Measurements from ENCODE around the gene UQCRFS1. TPM values are rescaled to one million over a fixed set of nuclear protein-coding genes. Genes with fewer than 3 reads are reported as not detected.

UQCRFS1 gene
- total RNA-seq, 1 donor: 38.1 TPM

DNA sequence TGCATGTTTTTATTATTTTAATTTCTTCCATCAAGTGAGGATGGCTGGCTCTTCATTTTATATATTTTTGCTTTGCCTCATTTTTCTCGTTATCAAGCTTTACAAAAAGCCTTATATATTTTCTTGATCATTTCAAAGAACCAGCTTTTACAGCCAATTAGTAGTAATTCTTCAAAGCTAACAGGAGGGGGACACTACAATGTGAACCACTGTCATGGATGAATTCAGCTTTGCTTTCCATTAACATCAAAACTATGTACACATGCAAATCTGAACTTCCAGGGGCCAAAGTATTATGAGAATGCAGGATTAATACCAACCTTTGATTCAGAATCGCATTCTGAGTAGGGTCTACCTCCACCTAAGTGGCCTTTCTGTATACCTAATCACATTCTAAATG, 11.1 kb downstream of the UQCRFS1 start:
- Histone ChIP-seq H3K27me3 (ENCODE audit: insufficient read depth, low read length) (no peaks in the 10 kb centered on the region), H3K4me1 (ENCODE audit: insufficient read depth, low read length) (no peaks in the 10 kb centered on the region), H3K9me3 (ENCODE audit: low read depth, low read length) (no peaks in the 10 kb centered on the region), H3K4me3 (ENCODE audit: low read length) (no peak overlapping the region)

DNA sequence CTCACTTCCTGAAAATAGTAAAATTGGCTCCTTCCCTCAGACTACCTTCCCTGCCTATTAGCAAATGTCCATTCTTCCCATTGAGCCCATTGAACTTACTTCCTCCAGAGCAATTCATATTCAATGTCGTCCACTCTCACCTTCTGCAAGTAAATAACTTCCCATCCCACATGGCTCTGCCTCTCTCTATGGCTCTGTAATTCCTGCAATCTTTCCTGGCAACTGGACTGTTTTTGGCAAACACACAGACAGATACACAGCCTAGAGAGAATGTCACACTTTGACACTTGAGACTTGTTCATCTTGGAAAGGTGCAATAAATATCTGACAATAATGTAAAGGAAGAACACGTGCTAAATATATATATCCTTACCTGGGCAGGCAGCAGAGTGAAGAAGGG, 18.3 kb downstream of the UQCRFS1 start:
- H3K27me3 ChIP-seq (ENCODE audit: insufficient read depth, low read length): no peaks in the 10 kb centered on the region
- H3K4me1 ChIP-seq (ENCODE audit: insufficient read depth, low read length): no peaks in the 10 kb centered on the region
- no peaks in the 10 kb centered on the region for H3K9me3 ChIP-seq (ENCODE audit: low read depth, low read length)
- no peak overlapping the region for H3K4me3 ChIP-seq (ENCODE audit: low read length)

DNA sequence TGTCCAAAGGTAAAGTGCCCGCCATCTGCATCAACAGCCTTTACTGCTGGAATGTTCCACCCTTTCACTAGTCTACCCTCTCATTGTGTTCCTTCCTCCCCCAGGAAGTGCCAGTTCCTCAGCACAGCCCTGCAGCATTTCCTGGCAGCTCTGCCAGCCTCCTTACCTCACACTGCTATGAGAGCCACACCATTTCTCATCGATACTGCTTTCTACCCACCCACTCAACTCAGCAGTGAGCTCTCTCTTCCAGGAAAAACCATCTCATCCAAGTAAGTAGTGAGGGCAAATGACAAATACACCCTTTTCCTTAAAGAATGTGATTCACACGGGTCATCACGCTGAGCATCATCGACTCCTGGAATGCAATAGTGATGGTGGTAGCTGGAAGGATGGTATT, 19.8 kb downstream of the UQCRFS1 start:
- Histone ChIP-seq H3K27me3 (ENCODE audit: insufficient read depth, low read length) (no peaks in the 10 kb centered on the region), H3K4me3 (ENCODE audit: low read length) (no peak overlapping the region), H3K4me1 (ENCODE audit: insufficient read depth, low read length) (no peaks in the 10 kb centered on the region), H3K9me3 (ENCODE audit: low read depth, low read length) (no peaks in the 10 kb centered on the region)

DNA sequence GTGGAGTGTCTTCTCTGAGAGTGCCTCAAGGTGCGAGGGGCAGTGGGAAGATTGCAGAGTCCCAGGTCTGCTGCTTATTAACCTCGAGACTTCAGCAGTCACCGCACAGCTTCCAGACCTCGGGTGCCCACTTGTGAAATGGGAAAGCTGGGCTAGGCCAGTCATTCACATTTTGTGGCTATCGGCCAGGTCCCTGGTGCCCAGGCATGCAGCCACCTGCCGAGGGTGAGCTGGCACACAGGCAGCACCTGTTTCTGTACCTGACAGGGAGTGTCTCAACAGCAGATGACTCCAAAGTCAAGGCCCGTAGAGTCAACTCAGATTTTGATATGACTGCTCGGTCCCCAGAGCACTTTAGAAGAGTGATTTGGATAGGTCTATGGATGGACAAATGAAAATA, 21.9 kb downstream of the UQCRFS1 start:
- no peaks in the 10 kb centered on the region for H3K4me1 ChIP-seq (ENCODE audit: insufficient read depth, low read length)
- no peaks in the 10 kb centered on the region for H3K9me3 ChIP-seq (ENCODE audit: low read depth, low read length)
- H3K27me3 ChIP-seq (ENCODE audit: insufficient read depth, low read length): no peaks in the 10 kb centered on the region
- H3K4me3 ChIP-seq (ENCODE audit: low read length): no peak overlapping the region

DNA sequence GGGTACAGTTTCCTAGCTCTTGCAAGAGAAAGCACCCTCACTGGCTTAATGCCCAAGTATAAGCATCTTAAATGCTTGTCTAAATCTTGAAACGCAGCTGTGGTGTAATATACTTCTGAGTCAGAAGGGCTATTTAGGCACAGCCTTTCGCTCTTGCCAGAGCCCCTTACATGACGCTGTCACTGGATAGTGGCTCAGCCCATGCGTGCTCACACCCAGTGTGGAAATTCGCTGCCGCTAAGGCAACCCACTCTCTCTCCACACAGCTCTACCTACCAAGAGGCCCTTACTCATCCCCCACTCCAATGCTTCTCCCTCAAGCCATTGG, 24.0 kb downstream of the UQCRFS1 start:
- H3K4me3 ChIP-seq (ENCODE audit: low read length): no peak overlapping the region
- H3K4me1 ChIP-seq (ENCODE audit: insufficient read depth, low read length): no peaks in the 10 kb centered on the region
- no peaks in the 10 kb centered on the region for H3K27me3 ChIP-seq (ENCODE audit: insufficient read depth, low read length)
- no peaks in the 10 kb centered on the region for H3K9me3 ChIP-seq (ENCODE audit: low read depth, low read length)

DNA sequence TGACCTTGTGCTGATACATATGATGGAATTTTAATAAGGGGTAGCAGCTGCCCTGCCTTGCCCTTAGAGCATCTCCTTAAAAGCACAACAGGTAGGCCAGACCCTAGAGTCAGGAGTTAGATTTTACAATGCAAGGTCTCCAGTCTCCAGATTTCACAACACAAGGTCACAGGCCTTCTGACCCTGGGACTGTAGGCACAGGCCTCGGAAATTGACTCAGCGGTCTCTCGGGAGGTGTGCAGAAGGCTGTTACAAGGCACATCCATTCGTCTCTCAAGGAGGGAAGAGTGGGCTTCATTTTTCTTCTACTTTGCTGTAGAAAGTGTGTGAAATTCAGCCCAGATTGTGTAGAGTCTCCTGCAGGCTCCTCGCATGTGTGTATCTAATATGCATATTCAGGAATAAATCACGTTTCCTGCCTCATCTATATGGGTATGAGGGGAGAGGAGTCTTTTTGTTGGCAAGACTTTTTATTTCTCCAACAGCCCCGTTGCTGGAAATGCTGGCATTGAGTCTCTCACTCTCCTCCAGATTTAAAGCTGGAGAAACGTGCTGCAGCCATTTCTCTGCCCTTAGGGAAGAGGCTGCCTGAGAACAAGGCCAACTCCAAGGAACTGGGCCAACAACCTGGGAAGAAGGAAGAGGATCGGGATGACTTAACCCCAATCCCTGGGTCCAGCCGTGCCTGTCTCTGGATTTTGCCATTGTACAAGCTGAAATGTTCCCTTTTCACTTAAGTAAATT, 24.5 kb downstream of the UQCRFS1 start:
- no peaks in the 10 kb centered on the region for H3K27me3 ChIP-seq (ENCODE audit: insufficient read depth, low read length)
- no peak overlapping the region for H3K4me3 ChIP-seq (ENCODE audit: low read length)
- no peaks in the 10 kb centered on the region for H3K9me3 ChIP-seq (ENCODE audit: low read depth, low read length)
- H3K4me1 ChIP-seq (ENCODE audit: insufficient read depth, low read length): no peaks in the 10 kb centered on the region

DNA sequence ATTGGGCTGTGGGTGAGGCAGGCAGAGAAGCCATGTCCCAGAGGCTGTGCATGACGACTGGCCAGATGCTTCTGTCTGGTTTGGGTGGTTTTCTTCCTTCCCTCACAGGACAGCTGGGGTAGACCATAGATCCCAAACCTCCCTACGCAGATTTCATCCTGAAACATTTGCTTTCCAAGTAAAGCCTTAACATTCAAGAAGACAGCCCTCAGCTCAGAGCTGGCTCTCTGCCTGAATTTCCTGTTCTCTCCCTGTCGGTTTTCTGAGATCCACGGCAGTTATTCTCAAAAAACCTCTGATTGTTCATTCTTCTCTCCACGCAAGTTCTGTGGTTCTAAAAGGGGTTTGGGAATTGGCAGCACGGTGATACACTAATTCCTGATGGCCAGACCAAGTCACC, 25.3 kb downstream of the UQCRFS1 start:
- Histone ChIP-seq H3K4me3 (ENCODE audit: low read length) (no peak overlapping the region), H3K4me1 (ENCODE audit: insufficient read depth, low read length) (no peaks in the 10 kb centered on the region), H3K27me3 (ENCODE audit: insufficient read depth, low read length) (no peaks in the 10 kb centered on the region), H3K9me3 (ENCODE audit: low read depth, low read length) (no peaks in the 10 kb centered on the region)

DNA sequence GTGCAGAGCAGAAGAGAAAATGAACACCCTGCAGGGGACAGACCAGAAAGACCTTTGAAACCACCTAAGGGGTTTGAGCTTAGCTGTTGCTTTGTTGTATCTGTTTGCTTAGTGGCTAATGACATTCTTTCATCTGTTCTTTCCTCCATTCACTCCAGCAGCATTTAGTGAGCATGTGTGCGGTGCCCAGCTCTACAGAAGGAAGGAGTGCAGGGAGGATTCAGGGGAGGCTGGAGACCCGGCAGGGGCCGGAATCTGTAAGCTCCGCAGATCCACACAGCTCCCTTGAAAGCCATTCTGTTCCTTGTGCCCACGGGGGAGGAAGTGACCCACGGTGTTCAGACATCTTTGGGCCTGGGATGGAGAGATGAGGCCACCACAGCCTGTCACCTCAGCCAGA, 27.5 kb downstream of the UQCRFS1 start:
- no peaks in the 10 kb centered on the region for H3K9me3 ChIP-seq (ENCODE audit: low read depth, low read length)
- H3K4me1 ChIP-seq (ENCODE audit: insufficient read depth, low read length): no peaks in the 10 kb centered on the region
- H3K27me3 ChIP-seq (ENCODE audit: insufficient read depth, low read length): no peaks in the 10 kb centered on the region
- H3K4me3 ChIP-seq (ENCODE audit: low read length): no peak overlapping the region

DNA sequence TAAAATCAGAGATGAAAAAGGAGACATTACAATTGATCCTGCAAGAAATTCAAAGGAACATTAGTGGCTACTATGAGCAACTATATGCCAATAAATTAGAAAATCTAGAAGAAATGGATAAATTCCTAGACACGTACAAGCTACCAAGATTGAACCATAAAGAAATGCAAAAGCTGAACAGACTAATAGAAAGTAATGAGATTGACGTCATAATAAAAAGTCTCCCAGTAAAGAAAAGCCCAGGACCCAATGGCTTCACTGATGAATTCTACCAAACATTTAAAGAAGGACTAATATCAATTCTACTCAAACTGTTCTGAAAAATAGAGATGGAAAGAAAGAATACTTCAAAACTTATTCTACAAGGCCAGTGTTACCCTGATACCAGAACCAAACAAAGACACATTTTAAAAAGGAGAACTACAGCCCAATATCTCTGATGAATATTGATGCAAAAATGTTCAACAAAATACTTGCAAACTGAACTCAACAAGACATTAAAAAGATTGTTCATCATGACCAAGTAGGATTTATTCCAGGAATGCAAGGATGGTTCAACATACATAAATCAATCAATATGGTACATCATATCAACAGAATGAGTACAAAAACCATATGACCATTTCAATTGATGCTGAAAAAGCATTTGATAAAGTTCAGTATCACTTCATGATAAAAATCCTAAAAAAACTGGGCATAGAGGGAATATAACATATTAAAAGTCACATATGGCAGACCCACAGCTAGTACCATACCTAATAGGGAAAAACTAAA, 35.8 kb downstream of the UQCRFS1 start:
- H3K9me3 ChIP-seq (ENCODE audit: low read depth, low read length): peaks cover 34% of the 10 kb centered on the region
- no peak overlapping the region for H3K4me3 ChIP-seq (ENCODE audit: low read length)
- H3K27me3 ChIP-seq (ENCODE audit: insufficient read depth, low read length): peaks cover 2% of the 10 kb centered on the region
- H3K4me1 ChIP-seq (ENCODE audit: insufficient read depth, low read length): no peaks in the 10 kb centered on the region

DNA sequence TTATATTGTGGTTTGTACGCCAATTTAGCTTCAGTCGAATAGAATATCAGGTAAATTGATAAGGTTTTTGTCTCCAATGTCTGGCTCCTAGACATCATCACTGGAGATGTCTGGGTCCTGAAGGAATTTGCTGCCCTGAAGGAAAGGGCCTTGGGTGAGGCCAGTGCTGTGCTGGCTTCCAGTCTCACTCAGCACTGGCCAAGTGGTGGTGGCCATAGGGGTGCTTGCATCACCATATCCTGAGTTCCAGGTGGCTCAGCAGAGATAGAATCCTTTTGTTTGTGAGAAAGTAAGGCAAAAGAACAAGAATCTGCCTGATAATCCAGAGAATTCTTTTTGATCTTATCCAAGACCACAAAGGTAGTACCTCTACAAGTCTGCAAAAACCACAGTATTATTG, 39.1 kb downstream of the UQCRFS1 start:
- H3K4me3 ChIP-seq (ENCODE audit: low read length): no peak overlapping the region
- H3K9me3 ChIP-seq (ENCODE audit: low read depth, low read length): peaks cover 30% of the 10 kb centered on the region
- no peaks in the 10 kb centered on the region for H3K4me1 ChIP-seq (ENCODE audit: insufficient read depth, low read length)
- peaks cover 2% of the 10 kb centered on the region for H3K27me3 ChIP-seq (ENCODE audit: insufficient read depth, low read length)

DNA sequence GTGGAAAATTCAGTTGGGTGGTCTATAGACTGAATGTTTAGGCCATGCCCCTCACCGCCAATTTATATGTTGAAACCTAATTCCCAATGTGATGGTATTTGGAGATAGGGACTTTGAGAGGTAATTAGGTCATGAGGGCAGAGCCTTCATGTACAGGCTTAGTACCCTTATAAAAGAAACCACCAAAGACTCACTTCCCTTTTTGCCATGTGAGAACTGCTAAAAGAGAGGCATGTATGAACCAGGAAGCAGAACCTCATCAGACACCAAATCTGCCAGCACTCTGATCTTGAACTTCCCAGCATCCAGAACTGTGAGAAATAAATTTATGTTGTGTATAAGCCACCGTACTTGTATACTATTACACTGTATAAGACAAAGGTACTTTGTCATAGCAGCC, 40.6 kb downstream of the UQCRFS1 start:
- Histone ChIP-seq H3K4me1 (ENCODE audit: insufficient read depth, low read length) (no peaks in the 10 kb centered on the region), H3K4me3 (ENCODE audit: low read length) (no peak overlapping the region), H3K27me3 (ENCODE audit: insufficient read depth, low read length) (peaks cover 2% of the 10 kb centered on the region), H3K9me3 (ENCODE audit: low read depth, low read length) (peaks cover 23% of the 10 kb centered on the region)

DNA sequence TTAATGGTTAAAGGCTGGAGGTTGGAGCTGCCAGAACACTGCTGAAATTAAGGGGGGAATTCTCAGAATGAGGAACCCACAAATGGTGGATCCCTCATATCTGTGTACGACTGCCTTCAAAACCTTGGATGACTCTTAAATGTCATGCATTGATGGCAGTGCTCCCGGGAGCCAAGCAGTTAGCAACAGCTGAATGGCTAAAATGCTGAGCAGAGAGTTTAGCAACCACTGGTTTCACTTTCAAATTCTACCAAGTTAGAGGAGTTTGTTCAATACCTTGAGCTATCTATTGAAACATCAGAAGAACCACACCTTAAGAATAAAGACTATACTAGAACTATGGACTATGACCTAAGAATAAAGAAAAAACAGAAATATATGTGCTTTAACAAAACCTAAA, 41.4 kb downstream of the UQCRFS1 start:
- H3K4me3 ChIP-seq (ENCODE audit: low read length): no peak overlapping the region
- peaks cover 15% of the 10 kb centered on the region for H3K9me3 ChIP-seq (ENCODE audit: low read depth, low read length)
- no peaks in the 10 kb centered on the region for H3K4me1 ChIP-seq (ENCODE audit: insufficient read depth, low read length)

DNA sequence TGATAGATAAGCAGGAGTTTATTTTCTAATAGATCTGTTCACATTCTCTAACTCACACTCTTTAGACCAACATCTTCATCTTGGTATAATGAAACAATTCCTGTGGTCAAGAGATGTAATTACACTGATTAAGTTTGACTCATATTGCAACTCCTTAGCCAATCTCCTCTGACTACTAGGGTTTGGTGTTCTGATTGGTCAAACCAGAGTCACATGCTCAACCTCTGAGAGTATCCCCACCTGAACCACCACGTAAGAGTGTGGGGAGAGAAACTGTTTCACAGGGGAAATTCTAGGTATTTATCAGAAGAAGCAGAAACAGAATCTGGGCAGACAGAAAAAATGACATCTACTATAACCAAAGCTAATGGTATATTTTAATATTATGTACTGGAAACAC, 42.4 kb downstream of the UQCRFS1 start:
- Histone ChIP-seq H3K4me3 (ENCODE audit: low read length) (no peak overlapping the region), H3K4me1 (ENCODE audit: insufficient read depth, low read length) (no peaks in the 10 kb centered on the region), H3K27me3 (ENCODE audit: insufficient read depth, low read length) (peaks cover 2% of the 10 kb centered on the region), H3K9me3 (ENCODE audit: low read depth, low read length) (peaks cover 5% of the 10 kb centered on the region)

More for the DNA sequence above, 41.4 kb downstream of the UQCRFS1 start:
- H3K27me3 ChIP-seq (ENCODE audit: insufficient read depth, low read length): peaks cover 2% of the 10 kb centered on the region

DNA sequence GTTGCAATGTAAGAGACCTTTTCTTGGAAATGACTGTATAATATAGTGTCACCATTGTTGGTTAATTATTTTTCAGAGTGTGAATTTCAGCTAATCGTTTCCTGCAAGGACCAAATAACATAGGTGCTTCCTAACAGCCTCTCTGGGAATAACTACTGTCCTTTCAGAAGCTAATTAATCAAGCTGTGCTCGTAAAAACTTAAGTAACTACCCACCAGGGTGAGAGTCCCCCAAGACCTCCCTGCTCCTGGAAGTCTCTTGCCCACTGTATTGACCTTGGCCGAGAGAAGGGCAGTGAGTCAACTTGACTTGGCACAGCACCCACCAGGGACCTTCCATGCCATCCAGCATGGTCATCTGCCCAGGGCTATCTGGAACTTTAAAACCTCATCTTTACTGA, 50.3 kb downstream of the UQCRFS1 start:
- H3K4me1 ChIP-seq (ENCODE audit: insufficient read depth, low read length): no peaks in the 10 kb centered on the region
- H3K4me3 ChIP-seq (ENCODE audit: low read length): no peak overlapping the region
- H3K9me3 ChIP-seq (ENCODE audit: low read depth, low read length): no peaks in the 10 kb centered on the region
- no peaks in the 10 kb centered on the region for H3K27me3 ChIP-seq (ENCODE audit: insufficient read depth, low read length)

DNA sequence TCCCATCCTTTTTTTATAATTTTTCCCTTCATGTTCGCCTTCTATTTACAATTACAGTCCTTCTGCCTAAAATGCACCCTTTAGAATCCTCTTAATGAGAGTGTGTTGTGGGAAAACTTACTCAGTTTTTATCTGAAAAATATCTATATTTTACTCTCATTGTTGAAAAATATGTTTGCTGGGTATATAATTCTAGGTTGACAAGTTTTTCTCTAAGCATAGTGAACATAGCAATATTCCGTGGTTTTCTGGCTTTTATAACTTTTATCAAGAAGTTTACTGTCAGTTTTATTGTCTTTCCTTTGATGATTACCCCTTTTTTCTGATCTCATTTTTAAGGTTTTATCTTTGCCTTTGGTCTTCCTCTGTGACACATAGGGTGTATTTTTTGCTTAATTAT, 57.3 kb downstream of the UQCRFS1 start:
- peaks cover 18% of the 10 kb centered on the region for H3K9me3 ChIP-seq (ENCODE audit: low read depth, low read length)
- no peaks in the 10 kb centered on the region for H3K27me3 ChIP-seq (ENCODE audit: insufficient read depth, low read length)
- H3K4me3 ChIP-seq (ENCODE audit: low read length): no peak overlapping the region
- no peaks in the 10 kb centered on the region for H3K4me1 ChIP-seq (ENCODE audit: insufficient read depth, low read length)

All from mononuclear cell (primary cell).